ENCODE data around the gene G2E3. TPM values are rescaled to one million over a fixed set of nuclear protein-coding genes. Genes with fewer than 3 reads are reported as not detected.

The G2E3 gene
- total and polyA plus RNA-seq, 2 donors from 2014 or later = 4.4 to 20.5 TPM

GRCh38 chr14:30559638-30560091 is 707 bp downstream of the G2E3 start:
- intact Hi-C loops (cut with DNase I) = no loop called here
- H3K9ac ChIP-seq (ENCODE audit: low read length in 3 of 3) = peak overlapping the region; percentile 50 to 93 (median 85)
- TF ChIP-seq, protein P1, sequence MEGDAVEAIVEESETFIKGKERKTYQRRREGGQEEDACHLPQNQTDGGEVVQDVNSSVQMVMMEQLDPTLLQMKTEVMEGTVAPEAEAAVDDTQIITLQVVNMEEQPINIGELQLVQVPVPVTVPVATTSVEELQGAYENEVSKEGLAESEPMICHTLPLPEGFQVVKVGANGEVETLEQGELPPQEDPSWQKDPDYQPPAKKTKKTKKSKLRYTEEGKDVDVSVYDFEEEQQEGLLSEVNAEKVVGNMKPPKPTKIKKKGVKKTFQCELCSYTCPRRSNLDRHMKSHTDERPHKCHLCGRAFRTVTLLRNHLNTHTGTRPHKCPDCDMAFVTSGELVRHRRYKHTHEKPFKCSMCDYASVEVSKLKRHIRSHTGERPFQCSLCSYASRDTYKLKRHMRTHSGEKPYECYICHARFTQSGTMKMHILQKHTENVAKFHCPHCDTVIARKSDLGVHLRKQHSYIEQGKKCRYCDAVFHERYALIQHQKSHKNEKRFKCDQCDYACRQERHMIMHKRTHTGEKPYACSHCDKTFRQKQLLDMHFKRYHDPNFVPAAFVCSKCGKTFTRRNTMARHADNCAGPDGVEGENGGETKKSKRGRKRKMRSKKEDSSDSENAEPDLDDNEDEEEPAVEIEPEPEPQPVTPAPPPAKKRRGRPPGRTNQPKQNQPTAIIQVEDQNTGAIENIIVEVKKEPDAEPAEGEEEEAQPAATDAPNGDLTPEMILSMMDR (IDR thresholded peaks at IDR 0.05; ENCODE audit: borderline replicate concordance, extremely low read depth, insufficient read depth) = no peak
- peak overlapping the region; percentile 88 to 97 (median 90) for H3K4me3 ChIP-seq (ENCODE audit: low read length in 3 of 3)
- DNase-seq (peak in 2 of 5 donors; percentile 15 to 59), FAIRE-seq (no peak)
- peak overlapping the region in 1 of 2 donors; percentile 34 for H3K27ac ChIP-seq (ENCODE audit: low read depth in 2 of 2, low read length in 2 of 2)
- H3K36me3 ChIP-seq (ENCODE audit: control insufficient read depth in 2 of 3, insufficient read depth in 3 of 3, low read length in 3 of 3) = no peaks in the 10 kb centered on the region
- no peaks in the 10 kb centered on the region for H3K27me3 ChIP-seq (ENCODE audit: control insufficient read depth, insufficient read depth, low read length)
- peaks cover 0 to 2% (median 0%) of the 10 kb centered on the region in 3 donors for H3K4me1 ChIP-seq (ENCODE audit: control insufficient read depth in 2 of 3, insufficient read depth in 2 of 3, low read depth in 1 of 3, low read length in 3 of 3)
- no peaks in the 10 kb centered on the region for H3K9me3 ChIP-seq (ENCODE audit: control insufficient read depth in 2 of 3, insufficient read depth in 1 of 3, low read length in 3 of 3)

DNA sequence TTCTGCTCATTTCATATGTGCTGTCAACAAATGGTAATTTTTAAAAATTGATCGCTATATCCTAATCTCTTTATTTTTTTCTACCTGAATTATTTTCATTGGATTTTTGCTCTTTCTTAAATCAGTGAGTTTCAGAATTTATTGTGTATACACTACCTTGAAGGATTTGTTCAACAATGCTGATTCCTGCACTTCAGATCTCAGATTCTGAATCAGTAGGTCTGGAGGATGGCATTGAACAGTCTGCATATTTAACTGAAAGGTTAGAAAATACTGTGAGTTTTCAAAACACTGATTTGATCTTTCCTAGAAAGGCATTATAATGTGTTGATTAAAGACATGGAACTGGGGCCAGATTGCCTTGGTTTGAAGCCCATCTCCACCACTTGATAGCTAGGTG is 1.6 kb downstream of the G2E3 start:
- no peak for FAIRE-seq
- TF ChIP-seq, protein P1 (IDR thresholded peaks at IDR 0.05; ENCODE audit: borderline replicate concordance, extremely low read depth, insufficient read depth) = no peak
- H3K9me3 ChIP-seq (ENCODE audit: control insufficient read depth in 2 of 3, insufficient read depth in 1 of 3, low read length in 3 of 3) = no peaks in the 10 kb centered on the region
- no peak overlapping the region for H3K27ac ChIP-seq (ENCODE audit: low read depth in 2 of 2, low read length in 2 of 2)
- DNase-seq = no peak
- no peaks in the 10 kb centered on the region for H3K36me3 ChIP-seq (ENCODE audit: control insufficient read depth in 2 of 3, insufficient read depth in 3 of 3, low read length in 3 of 3)
- intact Hi-C loops (cut with DNase I) = no loop called here
- no peak overlapping the region for H3K4me3 ChIP-seq (ENCODE audit: low read length in 3 of 3)
- H3K4me1 ChIP-seq (ENCODE audit: control insufficient read depth in 2 of 3, insufficient read depth in 2 of 3, low read depth in 1 of 3, low read length in 3 of 3) = peaks cover 0 to 2% (median 0%) of the 10 kb centered on the region in 3 donors
- no peaks in the 10 kb centered on the region for H3K27me3 ChIP-seq (ENCODE audit: control insufficient read depth, insufficient read depth, low read length)
- no peak overlapping the region for H3K9ac ChIP-seq (ENCODE audit: low read length in 3 of 3)

DNA sequence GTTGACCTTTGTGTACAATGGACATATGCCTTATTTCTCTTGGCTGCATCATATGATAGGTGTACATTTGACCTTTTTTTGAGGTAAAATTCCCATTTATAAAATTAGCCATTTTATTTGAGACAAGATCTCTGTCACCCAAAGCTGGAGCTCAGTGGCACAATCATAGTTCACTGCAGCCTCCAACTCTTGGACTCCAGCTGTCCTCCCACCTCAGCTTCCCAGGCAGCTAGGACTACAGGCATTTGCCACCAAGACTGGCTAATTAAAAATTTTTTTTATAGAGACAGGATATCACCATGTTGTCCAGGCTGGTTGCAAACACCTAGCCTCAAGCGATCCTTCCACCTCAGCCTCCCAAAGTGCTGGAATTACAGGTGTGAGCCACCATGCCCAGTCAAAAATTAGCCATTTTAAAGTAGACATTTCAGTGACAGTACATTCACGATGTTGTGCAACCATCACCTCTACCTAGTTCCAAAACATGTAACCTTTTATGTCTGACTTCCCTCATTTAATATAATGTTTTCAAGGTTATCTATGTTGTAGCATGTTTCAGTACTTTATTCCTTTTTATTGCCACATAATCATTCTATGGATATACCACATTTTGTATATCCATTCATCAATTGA is 5.4 kb downstream of the G2E3 start:
- Histone ChIP-seq H3K9ac (ENCODE audit: low read length in 3 of 3) (no peak overlapping the region), H3K27me3 (ENCODE audit: control insufficient read depth, insufficient read depth, low read length) (no peaks in the 10 kb centered on the region), H3K27ac (ENCODE audit: low read depth in 2 of 2, low read length in 2 of 2) (no peak overlapping the region), H3K36me3 (ENCODE audit: control insufficient read depth in 2 of 3, insufficient read depth in 3 of 3, low read length in 3 of 3) (no peaks in the 10 kb centered on the region), H3K9me3 (ENCODE audit: control insufficient read depth in 2 of 3, insufficient read depth in 1 of 3, low read length in 3 of 3) (no peaks in the 10 kb centered on the region), H3K4me1 (ENCODE audit: control insufficient read depth in 2 of 3, insufficient read depth in 2 of 3, low read depth in 1 of 3, low read length in 3 of 3) (no peaks in the 10 kb centered on the region), H3K4me3 (ENCODE audit: low read length in 3 of 3) (no peak overlapping the region)
- TF ChIP-seq, protein P1 (IDR thresholded peaks at IDR 0.05; ENCODE audit: borderline replicate concordance, extremely low read depth, insufficient read depth) = no peak
- intact Hi-C loops (cut with DNase I) = no loop called here
- DNase-seq (no peak), FAIRE-seq (no peak)
